Measurements from ENCODE around the gene ARHGAP15. TPM values are rescaled to one million over a fixed set of nuclear protein-coding genes. Genes with fewer than 3 reads are reported as not detected.

ARHGAP15 gene
- total RNA-seq, 1 donor from 2014 or later, result 191 TPM

DNA sequence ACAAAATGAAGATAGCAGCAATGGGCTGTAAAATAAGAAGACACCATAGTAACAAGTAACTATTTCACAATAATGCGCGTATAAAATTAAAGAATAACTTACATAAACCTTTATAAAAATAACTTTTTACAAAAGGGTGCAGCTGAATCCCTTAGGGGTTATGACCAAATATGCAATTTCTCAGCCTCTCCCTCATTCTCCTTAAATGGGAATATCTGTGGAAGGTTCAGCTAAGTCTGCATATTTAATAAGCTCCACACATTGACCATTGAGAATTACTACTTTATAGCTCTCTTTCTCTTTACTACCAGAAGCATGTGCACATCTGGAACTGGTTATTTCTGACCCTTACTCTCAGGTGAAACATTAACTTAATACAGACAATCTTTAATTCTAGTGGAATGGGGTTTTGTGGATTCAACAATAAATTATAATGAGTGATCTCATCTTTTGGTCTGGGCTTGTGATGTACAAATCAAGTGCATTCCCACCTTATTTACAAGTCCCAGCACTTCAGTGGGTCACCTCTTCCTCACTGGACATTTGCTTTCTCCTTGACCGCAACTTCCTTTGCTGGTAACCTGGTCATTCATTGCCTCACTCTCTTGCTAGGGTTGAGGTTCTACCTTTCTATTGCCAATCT is 15.7 kb downstream of the ARHGAP15 start:
- intact Hi-C loops (cut with micrococcal nuclease), result loop anchor here (2.0 kb wide), 1 partner anchor 14 kb away; no protein-coding TSS in a partner anchor

DNA sequence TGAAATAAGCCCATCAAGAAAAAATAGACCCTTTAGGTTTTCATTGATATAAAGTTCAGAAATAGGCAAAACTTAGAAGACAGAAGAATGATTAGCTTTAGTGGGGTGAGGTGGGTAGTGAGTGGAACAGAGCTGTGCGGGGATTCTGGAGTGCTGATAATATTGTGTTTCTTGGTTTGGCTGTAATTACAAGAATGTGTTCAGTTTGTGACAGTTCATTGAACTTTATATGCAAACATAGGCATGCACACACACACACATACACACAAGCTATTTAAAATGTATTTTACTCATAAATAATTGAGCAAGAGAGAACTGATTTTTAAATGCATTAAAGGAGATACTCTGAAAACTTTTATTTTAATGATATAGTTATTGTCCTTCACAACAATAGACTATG is 17.1 kb downstream of the ARHGAP15 start:
- intact Hi-C loops (cut with micrococcal nuclease), result no loop called here

DNA sequence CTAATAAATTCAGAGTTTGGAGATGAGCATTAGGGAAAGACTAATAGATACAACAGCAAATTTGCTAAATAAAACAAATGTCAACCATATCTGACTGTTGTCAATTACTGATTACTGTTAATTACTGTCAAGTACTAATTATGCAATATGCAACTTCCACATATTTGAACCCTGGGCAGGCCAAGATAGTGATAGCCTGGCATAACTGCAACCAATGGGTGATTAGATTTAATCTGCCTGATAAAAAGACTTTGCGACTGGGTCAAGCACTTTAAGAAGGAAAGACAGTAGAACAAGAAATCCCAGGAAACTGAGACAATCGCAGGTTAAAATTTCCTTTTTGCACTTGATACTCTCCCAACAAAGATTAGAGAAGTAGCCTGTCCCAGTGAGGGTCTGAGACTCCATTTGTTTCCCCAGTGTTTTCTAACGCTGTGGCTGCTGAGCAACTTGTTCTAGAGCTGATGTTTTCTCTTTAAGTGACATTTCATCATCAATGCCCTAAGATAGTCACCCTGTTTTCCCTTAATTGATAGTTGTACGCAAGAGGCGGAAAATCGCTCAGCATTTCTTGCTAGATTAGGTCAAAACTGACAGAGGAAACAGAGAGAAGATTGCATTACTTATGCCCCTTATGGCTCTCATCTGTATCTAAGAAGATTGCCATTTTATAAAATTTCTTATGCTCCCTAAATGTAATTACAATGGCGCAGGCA is 17.8 kb downstream of the ARHGAP15 start:
- intact Hi-C loops (cut with micrococcal nuclease), result no loop called here

DNA sequence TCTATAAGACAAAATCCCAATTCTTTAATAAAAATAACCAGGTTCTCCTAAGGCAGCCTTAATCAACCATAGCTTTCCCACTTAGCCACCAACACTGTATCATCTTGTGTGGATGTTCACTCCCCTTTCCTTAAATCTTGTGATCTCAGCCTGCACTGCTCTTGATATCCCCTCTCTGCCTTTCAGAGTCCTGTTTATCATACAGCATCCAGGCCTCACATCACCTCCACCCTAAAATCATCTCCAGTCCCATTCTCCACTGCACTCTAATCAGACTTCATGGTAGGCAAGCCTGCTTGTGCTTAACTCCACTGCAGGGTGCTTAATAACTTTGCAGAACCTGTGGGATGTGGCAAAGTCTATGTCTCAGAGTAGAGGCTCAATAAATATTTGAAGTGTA is 18.8 kb downstream of the ARHGAP15 start:
- intact Hi-C loops (cut with micrococcal nuclease), result no loop called here

DNA sequence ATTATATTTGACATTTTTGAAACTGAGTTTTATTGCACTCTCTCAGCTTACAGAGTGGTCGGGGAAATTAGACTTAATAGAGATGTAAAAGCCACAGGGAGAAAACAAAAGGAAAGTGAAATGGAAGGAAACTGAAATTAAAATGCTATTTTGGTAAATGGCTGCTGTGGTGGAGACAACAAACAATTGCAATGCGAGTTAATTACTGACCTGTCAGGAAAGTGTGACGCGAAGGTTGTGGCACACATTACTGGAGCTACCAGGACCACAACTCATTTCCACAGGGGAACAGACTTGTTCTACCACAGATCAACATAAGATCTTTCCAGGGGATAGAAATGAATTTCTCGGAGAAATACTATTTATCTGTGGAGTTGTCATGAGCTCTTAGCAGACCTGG is 19.5 kb downstream of the ARHGAP15 start:
- intact Hi-C loops (cut with micrococcal nuclease), result no loop called here

DNA sequence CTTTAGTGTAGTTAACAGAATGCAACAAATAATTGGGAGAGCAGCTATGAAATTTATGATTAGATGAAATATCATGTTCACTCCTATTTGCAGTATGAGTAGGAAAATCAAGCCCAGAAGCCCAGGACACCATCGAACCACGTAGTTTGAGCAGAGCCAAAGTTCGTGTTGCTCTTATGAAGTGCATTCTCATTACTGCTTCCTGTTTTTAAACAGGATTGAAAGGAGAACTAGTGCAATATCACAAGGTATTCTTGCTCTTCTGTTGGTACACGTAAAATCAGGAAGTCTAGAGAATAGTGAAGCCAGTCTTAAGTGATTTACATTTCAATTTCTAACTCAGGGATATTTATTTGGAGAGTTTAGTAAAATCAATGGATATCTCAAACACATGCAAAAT is 21.1 kb downstream of the ARHGAP15 start:
- intact Hi-C loops (cut with micrococcal nuclease), result loop anchor here (2.0 kb wide), 1 partner anchor 13 kb away; no protein-coding TSS in a partner anchor

DNA sequence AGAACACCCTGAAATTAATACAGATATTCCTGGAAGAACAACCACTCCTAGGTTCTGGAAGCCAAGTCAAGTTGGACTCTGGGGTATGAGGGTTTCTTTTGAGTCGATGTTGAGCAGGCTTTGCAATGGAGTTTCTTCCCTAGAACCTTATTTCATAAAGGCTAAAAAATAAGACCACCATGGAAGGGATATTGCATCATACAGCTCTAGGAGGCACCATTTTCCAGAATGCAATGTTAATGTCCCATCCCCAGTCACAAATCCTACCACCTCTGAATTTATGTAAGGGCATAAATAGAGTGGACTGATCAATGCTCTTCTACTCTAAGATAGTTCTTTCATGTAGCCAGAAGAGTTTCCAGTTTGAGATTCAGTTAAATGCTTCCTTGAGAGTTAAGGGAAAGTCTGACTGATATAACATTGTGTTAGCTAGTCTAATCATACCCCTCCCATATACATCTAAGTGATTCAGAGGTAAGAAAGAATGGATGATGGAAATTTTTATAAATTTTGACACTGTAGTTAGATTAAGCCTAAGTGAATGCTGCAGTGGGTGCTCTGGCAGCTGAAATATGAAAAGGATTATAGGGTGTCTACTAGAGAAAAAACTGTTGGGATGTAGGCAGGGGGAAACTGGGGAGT is 22.0 kb downstream of the ARHGAP15 start:
- intact Hi-C loops (cut with micrococcal nuclease), result loop anchor here (2.0 kb wide), 1 partner anchor 14 kb away; no protein-coding TSS in a partner anchor

DNA sequence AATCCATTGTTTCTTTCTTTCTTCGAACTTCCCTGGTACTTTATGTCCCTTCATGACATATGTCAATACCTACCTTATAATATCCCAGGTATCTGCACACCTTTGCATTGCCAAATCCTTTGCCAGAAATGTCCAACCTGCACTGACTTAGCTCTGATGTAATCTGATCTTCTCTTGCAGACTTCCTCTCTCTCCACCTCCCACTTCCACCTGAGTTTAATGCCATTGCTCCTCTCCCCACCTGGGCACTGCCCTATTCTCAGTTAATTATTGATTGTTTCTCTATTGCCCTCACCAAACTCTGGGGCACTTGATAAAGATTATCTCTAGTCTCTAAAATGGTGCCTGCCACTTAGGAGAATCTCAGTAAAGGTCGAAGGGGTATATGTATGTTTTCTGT is 23.0 kb downstream of the ARHGAP15 start:
- intact Hi-C loops (cut with micrococcal nuclease), result no loop called here

DNA sequence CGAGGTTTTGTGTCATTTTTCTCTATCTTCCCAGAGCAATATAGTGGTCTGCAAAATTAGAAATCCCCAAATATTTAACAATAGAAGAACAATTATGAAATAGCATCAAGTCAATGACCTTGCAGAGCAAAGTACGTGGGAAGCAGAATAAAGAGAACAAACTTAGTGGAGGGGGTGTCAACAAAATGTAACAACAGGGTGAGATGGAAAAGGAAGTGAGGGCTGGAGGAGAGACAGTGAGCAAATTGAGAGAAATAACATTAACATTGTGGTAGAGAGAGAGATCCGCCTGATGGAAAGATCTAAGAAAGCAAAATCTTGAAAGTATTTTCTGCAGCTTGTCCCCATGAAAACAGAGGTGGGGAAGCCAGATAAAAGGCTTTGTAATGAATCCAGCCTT is 23.4 kb downstream of the ARHGAP15 start:
- intact Hi-C loops (cut with micrococcal nuclease), result no loop called here

DNA sequence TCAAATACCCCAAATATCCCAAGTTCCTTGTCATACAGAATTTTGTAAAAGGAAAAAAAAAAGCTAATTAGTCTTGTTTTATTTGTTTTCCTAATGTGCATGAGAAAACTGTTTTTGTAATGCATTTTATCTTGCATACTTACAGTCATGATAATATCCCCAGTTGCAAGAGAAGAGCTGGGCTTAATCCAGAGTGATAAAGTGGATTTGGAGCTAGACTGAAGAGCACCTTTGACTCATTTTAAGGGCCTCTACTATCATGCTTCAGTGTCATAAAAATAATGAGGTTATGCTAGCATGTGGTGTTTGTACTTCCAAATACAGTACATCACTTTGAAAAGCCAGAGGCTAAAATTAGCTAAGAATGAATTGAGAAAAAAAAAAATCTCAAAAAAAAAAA is 26.4 kb downstream of the ARHGAP15 start:
- intact Hi-C loops (cut with micrococcal nuclease), result no loop called here

DNA sequence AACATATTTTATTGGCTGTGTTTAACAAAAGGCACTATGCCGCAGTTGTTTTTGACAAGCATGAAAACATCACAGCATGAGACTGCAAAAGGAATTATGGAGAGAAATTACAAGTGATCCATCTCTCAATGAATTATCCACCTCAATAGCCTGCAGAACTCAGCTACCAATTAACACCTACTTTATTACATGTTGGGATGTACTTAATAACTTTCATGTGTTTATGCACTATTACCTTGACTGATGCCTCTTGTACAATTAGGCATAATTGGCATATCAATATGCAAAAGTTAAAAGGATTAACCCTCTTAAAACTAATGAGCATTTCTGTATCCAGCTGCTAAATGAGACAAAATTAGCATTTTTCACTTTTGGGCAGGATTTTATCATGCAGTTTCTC is 27.8 kb downstream of the ARHGAP15 start:
- intact Hi-C loops (cut with micrococcal nuclease), result no loop called here

DNA sequence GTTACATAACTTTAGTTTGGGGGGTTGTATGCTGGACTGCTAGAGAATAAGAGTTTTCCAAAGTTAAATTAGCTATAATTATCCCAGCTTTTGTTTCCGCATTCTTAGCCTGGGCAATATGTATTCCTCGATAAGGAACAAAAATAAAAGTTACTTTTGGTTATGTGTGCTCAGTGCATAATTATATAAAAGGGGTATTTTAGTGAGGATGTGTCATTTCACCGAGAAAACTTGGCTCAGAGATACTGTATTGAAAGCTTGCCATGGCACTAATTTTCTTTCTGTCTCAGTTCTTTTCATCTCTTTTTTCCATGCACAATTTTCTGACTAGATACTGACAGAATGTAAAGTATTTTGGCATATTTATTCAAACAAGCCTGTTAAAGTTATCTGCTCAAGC is 28.2 kb downstream of the ARHGAP15 start:
- intact Hi-C loops (cut with micrococcal nuclease), result no loop called here

DNA sequence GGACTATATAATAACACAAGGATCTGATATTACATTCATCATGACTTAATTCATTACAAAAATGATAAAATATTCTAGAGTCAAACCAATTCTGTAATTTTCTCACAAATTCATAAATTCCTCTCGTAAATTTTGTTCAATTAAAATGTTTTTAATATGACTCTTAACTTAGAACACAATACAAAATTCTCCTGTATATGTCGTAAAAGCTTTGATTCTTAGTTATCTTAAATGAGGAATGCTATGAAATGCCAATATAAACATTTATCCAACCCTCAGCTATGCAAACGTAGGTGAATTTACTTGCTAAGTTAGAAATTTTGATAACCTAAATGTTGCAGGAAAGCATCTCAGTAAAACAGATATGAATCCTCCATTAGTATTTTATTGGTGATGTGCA is 28.9 kb downstream of the ARHGAP15 start:
- intact Hi-C loops (cut with micrococcal nuclease), result no loop called here

DNA sequence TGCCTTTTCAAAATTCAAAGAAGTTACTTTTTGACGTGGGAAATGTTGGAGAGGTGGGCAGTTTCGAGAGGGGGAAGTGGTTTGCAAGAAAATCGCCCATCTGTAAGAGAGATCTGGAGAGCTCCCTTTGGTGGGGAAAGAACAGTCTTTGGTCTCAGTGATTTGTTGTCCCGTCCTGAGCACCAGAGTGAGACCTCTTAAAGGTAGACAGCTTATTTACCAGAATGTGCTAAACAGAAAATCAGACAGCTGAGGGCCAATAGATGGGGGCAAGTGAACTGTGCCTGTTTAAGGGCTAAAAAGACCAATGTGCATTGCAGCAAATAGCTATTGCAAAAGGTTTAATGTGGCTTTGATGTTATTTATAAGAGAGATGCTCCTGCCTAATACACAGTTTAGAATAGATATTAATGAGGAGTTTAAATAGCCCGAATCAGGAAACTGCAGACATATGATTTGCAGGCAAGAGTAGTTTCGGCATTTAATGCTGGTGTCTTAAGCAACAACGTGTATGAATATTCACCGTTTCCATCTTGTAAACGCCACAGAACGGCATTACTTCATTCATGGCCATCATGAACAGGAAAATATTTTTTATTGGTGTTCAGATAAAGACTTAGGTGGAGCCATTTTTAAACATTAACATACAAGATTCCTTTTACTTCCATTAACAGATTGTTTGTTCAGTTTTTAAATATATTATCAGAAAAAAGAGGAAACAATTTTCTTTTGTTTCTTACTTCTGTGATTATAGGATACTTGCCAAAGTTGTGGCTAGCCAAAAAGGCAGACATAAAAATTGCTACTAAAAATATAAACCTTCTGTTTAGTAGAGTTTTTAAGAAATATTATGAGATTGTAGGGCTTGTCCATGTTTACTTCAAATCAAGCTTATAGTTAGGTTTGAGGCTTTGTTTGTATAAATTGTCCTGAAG is 29.6 kb downstream of the ARHGAP15 start:
- intact Hi-C loops (cut with micrococcal nuclease), result no loop called here

DNA sequence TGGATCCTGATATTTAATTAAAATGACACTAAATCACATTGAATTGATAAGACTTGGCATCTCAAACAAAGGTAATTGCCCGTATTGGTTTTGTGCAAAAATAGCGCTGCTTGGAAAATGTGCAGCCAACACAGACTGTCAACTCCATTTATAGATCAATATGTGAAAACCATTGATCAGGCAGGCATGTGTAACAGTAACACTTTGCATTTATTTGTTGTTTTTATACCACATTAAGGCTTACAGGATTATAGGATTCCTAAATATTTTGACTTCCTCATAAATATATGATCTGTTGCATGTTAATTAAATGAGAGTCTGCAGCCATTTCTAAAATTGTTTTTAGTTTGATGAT is 30.2 kb downstream of the ARHGAP15 start:
- intact Hi-C loops (cut with micrococcal nuclease), result no loop called here

DNA sequence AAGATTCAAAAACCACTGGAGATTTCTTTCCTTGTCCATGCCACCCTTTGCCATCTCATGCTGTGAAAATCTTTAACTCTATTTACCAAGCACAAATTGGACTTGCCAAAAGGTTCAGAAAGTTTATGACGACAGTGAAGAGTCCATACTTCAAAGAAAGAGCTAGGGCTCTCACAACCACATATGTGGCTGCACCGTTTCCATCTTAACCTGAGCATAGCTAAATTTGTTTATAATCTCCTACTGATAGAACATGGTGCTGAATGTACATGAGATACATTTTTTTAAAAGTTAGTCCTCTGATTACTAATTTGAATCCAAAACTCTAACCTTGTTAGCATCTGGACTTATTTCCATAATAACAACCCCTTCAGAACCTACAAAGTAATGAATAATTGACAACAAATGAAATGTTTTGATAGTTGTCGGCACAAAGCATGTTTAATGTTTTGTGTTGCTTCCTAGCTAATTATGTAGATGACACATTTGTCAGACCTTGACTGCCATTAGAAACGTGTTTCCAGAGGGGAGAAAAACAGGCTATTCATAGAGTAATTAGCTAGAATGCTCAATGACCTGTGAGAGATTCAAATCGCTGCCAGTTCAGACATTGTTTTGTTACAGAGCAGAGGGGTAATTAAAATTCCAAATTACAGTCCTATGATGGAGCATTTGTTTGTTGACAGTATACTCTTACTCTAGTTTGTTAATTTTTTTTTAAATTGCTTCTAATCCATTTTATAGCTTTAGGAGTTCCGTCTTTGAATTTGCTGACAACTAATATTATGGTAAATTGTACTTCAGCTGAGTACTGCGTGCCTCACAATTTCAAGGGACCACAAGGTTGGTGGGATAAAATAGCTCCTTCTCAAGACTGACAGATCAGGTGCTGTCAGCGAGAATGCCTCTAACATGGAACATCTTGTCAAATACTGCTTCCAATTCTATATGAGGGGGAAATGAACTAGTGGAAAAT is 31.8 kb downstream of the ARHGAP15 start:
- intact Hi-C loops (cut with micrococcal nuclease), result loop anchor here (5.0 kb wide), 3 partner anchors 34 to 61 kb away; partner anchors contain the start of gene ARHGAP15

DNA sequence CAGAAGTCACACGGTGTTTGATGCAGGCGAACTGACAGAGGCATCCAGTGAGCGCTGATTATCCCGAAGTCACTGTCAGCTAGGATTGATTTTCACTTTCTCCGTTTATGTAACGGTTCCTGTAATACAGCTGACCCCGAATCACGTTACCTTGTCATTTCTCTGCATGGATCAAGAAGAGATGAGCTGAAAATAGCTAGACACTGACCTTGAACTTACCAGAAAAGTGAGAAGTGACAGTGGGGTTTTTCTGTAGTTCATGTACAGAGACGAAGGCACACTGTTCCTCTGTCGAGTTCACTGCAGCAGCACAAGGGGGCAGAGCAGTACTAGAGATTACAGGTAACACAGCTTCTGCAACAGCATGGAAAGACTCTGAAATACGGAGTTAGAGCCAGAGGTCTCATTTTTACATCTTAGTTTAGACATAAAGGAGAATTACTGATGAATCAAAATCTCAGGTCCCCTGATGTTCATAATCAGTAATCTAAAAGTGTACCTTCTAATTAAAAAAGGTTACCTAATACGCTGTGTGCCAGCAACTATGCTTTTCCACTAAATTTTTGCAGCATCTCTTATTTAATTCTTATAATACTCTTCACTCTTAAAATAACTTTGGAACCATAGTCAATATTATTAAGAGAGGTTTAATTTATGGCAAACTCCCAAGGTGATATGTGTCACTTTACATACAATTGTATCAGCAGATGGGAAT is 33.1 kb downstream of the ARHGAP15 start:
- intact Hi-C loops (cut with micrococcal nuclease), result loop anchor here (1.0 to 5.0 kb wide), 6 partner anchors 35 to 122 kb away; partner anchors contain the start of gene ARHGAP15

DNA sequence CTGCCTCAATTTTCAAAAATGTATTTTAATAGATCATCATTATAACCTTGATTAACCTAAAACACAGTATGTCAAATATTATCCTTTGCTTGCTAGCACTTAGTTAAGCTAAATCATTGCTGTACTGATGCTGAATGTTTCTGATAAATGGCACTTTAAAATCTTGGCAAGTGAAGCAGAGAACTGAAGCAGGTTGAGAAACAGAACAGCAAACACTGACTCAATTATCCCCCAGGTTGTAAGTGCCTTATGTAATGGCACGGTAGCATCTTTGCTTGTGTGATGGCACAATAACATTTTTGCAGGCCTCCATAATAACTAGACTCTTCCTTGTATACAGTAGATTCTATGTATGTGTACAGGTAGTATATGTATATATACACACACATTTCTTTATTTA is 33.8 kb downstream of the ARHGAP15 start:
- intact Hi-C loops (cut with micrococcal nuclease), result loop anchor here (1.0 to 5.0 kb wide), 6 partner anchors 36 to 121 kb away; partner anchors contain the start of gene ARHGAP15

DNA sequence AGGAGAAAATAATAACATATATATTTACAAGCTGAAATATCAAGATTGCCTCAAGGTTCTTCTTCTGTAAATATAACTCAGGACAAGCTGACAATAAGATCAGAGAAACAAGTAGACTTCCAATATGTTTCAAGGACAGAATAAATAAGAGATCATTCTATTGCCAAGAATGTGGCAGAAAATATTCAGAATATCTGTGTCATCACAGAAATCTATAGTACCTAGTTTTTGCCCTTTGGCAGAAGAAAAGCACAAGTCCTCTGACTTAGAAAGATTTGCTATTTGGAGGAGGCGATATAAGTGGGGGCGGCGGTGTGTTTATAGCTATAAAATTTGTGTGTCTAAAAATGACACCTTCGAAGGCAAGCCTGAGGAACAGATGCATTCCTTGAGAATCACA is 34.3 kb downstream of the ARHGAP15 start:
- intact Hi-C loops (cut with micrococcal nuclease), result loop anchor here (5.0 kb wide), 3 partner anchors 36 to 59 kb away; partner anchors contain the start of gene ARHGAP15

Data from T-helper 2 cell treated with Interferon-gamma antibody and Interleukin-4, amounts not matched to agents 100 ng/mL and 5 ng/mL, for 36 hours (primary cell).